Right ventricle myocardium superior (tissue), 1 donor: ENCODE results near the gene NCSTN. TPM values are rescaled to one million over a fixed set of nuclear protein-coding genes. Genes with fewer than 3 reads are reported as not detected.

ENCODE experiments used
- ATAC-seq: fragments of 200-7000 bp; cut with Tn5 transposase; one replicate; pipeline ENCODE4 v1.9.1; 2020; ENCODE audit warnings: mild to moderate bottlenecking; ENCODE audit not compliant: poor library complexity
- DNase-seq: peaks from one replicate; pipeline ENCODE4 v3.0.0-alpha.2; 2020
- intact Hi-C: fragments of 100-400 bp; cut with DNase I; formaldehyde crosslinking; loops from one replicate; pipeline ENCODE4 v1.11.2; 2022
- total RNA-seq: library from RNA; stranded (reverse); fragmentation: NEBNext Ultra II Directional; extraction: Animal tissue kit (Norgen Biotek cat#: 25700); gene quantifications from one replicate; pipeline ENCODE4 v1.2.1, GENCODE V29; 2021
- donor health status: DM: no; HTN: yes; CAD: no; lungs with severe emphysema.

The NCSTN gene
- total RNA-seq, 1 donor from 2014 or later, result 57.9 TPM

DNA sequence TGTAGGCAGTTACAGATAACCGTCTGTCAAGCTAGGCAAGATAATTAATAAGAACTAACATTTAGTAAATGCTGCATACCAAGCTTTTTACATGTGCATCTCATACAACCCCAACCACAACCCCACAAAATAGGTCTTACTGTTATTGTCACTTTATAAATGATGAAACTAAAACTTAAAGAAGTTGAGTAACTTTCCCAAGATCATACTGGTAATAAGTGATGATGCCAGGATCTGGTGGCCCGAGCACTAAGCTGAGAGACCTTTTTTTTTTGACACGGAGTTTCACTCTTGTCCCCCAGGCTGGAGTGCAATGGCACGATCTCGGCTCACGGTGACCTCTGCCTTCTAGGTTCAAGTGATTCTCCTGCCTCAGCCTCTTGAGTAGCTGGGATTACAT is 1.8 kb downstream of the NCSTN start:
- no peak for ATAC-seq
- no peak for DNase-seq
- intact Hi-C loops, result no loop called here

GRCh38 chr1:160346463-160346862 is 3.3 kb downstream of the NCSTN start:
- DNase-seq (no peak), ATAC-seq (no peak)
- intact Hi-C loops, result no loop called here

- DNase-seq (no peak), ATAC-seq (no peak)
- intact Hi-C loops, result no loop called here
Measured at GRCh38 chr1:160346958-160347357, 3.8 kb downstream of the NCSTN start.

GRCh38 chr1:160351629-160352028 is 8.4 kb downstream of the NCSTN start:
- ATAC-seq, result peak; percentile 86
- intact Hi-C loops, result no loop called here
- no peak for DNase-seq

- DNase-seq (no peak), ATAC-seq (no peak)
- intact Hi-C loops, result no loop called here
Measured at GRCh38 chr1:160352555-160352954, 9.4 kb downstream of the NCSTN start.

DNA sequence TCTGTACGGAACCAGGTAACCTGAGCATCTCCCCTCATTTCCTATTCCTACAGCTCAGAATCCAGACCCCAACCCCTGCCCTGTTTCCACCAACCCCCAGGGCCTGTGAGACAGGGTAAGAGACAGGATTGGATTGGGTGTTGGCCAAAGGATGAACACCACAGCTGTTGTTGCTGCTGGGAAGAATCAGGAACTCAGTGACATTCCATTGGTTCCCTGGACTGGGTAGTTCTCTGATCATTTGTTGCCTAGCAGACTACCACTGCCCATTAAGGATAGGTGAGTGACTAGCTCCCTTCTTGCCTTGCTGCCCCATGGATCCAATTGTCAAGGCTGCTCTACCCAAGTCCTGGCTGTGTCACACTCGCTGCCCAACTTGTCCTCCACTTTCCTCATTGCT is 10.0 kb downstream of the NCSTN start:
- intact Hi-C loops, result no loop called here
- DNase-seq (no peak), ATAC-seq (no peak)

- intact Hi-C loops, result no loop called here
- DNase-seq (no peak), ATAC-seq (no peak)
Measured at GRCh38 chr1:160354388-160354985, 11.3 kb downstream of the NCSTN start.

DNA sequence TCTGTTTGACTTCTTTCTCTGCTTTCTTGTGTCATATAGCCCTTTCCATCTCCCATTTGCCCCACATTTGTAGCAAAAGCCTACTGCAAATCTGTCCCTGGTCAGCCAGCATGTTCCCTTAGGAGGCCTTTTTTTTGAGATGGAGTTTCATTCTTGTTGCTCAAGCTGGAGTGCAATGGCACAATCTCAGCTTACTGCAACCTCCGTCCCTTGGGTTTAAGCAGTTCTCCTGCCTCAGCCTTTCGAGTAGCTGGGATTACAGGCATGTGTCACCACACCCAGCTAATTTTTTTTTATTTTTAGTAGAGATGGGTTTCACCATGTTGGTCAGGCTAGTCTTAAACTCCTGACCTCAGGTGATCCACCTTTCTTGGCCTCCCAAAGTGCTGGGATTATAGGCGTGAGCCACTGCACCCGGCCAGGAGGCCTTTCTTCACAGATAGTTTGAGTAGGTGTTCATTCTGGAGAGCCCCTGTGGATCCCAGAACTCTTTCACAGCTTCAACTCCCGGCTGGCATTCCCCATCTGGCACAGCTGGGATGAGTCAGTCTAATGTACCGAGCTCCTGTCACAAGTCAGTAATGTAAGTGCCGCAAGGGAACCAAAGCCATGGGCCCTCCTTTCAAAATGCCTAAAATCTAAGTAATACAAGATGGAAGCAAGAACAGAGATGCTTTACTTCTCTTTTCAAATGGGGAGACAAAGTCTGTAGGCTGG is 14.3 kb downstream of the NCSTN start:
- DNase-seq, result no peak
- intact Hi-C loops, result no loop called here
- no peak for ATAC-seq

DNA sequence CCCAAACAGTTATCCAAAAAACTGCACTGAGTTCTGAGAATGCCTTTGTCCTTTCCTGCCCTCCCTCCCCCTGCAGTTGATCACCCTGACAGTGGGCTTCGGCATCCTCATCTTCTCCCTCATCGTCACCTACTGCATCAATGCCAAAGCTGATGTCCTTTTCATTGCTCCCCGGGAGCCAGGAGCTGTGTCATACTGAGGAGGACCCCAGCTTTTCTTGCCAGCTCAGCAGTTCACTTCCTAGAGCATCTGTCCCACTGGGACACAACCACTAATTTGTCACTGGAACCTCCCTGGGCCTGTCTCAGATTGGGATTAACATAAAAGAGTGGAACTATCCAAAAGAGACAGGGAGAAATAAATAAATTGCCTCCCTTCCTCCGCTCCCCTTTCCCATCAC is 14.9 kb downstream of the NCSTN start:
- intact Hi-C loops, result no loop called here
- DNase-seq, result no peak

GRCh38 chr1:160359559-160360226 is 16.5 kb downstream of the NCSTN start:
- ATAC-seq (no peak), DNase-seq (no peak)
- intact Hi-C loops, result no loop called here

More for the DNA sequence above, 14.9 kb downstream of the NCSTN start:
- ATAC-seq, result no peak

- intact Hi-C loops, result no loop called here
- DNase-seq, result no peak
- no peak for ATAC-seq
Measured at GRCh38 chr1:160360227-160360695, 17.1 kb downstream of the NCSTN start.

DNA sequence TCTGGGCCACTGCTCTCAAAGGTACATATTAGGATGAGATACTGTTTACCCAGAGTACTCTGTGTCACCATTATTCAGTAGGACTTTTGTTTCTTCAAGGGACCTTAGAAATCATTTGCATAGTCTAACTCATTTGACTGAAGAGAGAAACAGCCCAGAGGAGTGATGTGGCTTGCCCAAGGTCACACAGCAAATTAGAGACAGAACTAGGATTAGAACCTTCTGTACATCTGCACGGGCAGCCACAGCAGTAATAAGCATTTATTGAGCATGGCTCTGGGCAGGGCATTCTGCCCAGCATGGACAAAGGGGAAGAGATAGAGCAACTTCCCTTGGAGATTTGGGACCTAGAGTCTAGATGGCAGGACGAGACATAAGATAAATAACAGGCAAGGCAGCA is 18.0 kb downstream of the NCSTN start:
- intact Hi-C loops, result no loop called here
- ATAC-seq (no peak), DNase-seq (no peak)

DNA sequence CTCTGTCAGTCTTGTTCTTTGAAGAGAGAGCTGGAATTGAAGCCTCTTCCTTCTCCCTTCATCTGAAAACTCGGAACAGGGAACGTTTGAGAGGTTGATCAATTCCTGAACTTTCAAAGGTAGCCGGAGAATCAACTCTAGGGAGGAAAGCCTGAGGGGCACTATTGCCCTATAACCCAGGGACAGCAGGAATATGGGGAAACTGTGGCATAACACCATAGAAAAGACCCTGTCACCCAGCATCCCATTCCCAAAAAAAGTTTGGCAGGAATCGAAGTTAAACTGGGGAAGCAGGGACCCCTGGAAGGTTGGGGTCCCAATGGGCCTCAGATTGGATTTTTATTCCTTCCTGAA is 18.6 kb downstream of the NCSTN start:
- no peak for DNase-seq
- intact Hi-C loops, result no loop called here
- ATAC-seq, result no peak

DNA sequence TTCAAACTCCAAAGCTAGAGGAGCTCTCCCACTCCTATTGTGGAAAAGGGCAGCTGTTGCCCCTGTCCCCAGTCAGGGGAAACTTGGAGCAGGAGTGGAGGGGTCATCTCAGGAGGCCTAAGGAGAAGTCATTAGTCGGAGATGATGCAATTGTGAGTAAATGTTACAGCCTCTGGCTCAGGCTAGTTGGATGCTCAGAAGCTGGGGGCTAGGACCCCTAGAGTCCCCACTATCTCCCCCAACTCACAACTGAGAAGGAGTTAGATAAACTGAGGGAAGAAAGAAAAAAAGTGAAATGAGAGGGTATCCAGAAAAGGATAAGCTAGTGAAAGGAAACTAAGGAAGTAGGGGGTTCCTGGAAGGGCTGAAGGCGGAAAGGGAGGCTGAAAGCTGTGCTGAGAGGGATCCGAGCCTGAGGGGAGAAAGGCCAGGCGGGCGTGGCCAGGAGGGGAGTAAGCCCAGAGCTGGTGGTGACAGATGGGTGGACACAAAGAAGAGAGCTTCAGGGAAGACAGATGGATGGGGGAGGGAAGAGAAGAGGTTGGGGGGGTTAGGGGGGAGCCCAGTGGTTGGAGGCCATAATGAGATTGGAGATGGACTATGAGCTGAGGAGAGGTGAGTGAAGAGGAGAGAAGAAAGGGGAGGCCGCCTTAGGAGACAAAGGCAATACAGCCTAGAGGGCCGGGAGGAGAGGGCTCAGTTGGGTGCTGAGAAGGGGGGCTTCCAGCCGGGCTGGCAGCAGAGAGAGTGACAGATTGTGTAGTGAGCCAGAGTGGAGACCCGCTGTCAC is 19.2 kb downstream of the NCSTN start:
- DNase-seq (no peak), ATAC-seq (no peak)
- intact Hi-C loops, result no loop called here

GRCh38 chr1:160363010-160363409 is 19.8 kb downstream of the NCSTN start:
- intact Hi-C loops, result no loop called here
- ATAC-seq, result no peak
- DNase-seq, result no peak

DNA sequence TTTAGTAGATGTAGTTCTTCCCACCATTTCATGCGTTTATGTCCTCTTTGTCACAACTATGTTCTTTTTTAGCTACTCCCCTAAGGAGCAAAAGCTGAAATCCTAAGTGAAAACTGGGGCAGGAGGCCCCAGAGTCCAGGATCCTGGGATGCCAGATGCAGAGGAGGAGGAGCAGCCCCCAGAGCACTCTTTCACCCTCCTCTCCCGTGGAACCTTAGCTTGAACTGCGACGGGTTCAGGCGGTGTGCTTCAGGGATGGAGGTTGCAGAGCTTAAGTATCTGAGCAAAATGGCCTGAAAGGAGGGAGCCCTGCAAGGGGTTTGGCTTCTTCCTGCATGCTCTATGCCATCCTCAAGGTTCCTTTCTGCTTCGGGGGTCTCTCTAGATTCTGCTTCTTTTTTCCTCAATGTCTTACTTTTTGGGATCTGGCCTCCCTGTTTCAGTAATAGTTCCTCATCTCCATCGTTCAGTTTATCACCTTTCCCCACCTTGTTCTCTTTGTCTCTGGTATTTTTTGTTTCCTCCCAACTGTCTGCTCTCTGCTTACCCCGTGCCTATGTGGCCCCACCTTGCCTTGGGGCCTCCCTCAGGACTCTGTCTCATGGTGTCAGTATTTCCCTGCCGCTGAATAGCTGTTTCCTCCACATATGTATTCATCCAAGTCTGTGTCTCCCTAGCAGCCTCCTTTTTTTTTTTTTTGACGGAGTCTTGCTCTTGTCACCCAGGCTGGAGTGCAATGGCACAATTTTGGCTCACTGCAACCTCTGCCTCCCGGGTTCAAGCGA is 21.0 kb downstream of the NCSTN start:
- intact Hi-C loops, result no loop called here
- DNase-seq (no peak), ATAC-seq (no peak)

DNA sequence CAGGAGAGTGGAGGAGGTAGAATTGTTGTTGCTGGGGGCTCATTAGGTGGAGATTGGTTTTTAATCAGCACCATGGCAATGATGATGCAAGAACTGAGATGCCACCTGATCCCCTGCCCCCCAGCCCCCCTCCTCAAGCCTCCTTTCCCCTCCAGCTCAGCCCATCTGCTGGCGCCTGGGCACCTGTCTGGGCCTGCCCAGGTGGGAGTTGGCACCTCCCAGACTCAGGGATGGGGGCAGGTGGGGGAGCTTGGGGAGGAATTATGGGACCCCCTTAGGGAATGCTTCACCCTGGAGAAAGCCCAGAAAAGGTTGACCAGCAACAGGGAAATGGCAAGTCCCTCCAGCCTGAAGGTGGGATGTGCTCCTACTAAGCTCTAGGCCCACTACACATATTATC is 22.1 kb downstream of the NCSTN start:
- ATAC-seq, result no peak

DNA sequence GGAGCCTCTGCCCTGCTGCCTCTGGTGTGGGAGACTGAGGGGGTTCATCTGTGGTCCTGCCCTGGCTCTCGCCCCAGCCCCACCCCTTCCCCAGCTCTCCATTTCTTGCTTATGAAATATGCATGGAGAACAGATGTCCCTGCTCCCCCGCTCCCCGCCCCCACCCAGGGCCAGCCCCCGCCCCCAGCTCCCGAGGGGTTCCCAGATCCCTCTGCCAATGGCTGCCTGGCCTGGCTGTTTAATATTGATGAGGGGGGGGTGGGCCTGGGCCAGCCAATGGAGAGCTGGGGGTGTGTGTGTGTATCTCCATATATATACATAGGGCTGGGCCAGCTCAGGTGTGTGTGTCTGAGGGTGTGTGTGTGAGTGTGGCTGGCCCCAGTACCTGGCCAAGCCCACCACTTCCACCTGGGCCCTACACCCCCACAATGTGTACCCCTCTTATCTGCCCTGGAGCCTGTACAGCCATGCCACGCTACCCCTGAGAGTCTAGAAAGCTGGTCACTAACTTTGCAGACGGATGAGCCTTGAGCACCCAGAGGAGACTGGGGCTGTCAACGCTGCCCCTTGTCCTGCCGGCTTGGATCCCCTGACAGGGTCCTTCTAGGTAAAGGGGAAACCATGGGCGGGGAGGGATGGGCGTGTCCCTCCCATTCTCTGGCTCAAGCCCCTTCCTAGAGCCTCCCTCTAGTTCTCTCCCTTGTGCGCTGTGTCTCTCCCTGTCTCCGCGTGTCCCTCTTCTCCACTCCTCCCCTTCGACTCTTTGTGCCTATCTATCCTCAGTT is 23.7 kb downstream of the NCSTN start, which contains the start of gene NHLH1:
Gene NHLH1 (plus strand): TSS at position 341 of the 785 bp plus-strand sequence. CDS start 3,661 bp downstream, outside the sequence.
- intact Hi-C loops, result no loop called here
- DNase-seq (no peak), ATAC-seq (no peak)

More for the DNA sequence above, 22.1 kb downstream of the NCSTN start:
- DNase-seq, result no peak
- intact Hi-C loops, result no loop called here
